ENCODE data around the gene LRRC3B.

GRCh38 chr3:26621906-26622620 is 509 bp upstream of the LRRC3B start:
- TF ChIP-seq, protein P1, sequence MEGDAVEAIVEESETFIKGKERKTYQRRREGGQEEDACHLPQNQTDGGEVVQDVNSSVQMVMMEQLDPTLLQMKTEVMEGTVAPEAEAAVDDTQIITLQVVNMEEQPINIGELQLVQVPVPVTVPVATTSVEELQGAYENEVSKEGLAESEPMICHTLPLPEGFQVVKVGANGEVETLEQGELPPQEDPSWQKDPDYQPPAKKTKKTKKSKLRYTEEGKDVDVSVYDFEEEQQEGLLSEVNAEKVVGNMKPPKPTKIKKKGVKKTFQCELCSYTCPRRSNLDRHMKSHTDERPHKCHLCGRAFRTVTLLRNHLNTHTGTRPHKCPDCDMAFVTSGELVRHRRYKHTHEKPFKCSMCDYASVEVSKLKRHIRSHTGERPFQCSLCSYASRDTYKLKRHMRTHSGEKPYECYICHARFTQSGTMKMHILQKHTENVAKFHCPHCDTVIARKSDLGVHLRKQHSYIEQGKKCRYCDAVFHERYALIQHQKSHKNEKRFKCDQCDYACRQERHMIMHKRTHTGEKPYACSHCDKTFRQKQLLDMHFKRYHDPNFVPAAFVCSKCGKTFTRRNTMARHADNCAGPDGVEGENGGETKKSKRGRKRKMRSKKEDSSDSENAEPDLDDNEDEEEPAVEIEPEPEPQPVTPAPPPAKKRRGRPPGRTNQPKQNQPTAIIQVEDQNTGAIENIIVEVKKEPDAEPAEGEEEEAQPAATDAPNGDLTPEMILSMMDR (conservative IDR thresholded peaks at IDR 0.05; ENCODE audit: low read length), result no peak
- TF ChIP-seq EZH2phosphoT487 (IDR thresholded peaks at IDR 0.05; ENCODE audit: borderline replicate concordance), result no peak
